C4-2B (cell line): ENCODE data around the gene KRT7.

Experiments used
- CTCF ChIP-seq: fragments of 450-650 bp; conservative IDR thresholded peaks from 2 replicates; pipeline ENCODE4 v1.5.1; 2017; ENCODE audit warnings: mild to moderate bottlenecking
- ZFX ChIP-seq: fragments of 450-650 bp; IDR thresholded peaks from 2 replicates; pipeline ENCODE4 v1.6.1; 2017

- no peak for TF ChIP-seq CTCF
- TF ChIP-seq ZFX: no peak
These were observed 28.0 kb upstream of the KRT7 start for GRCh38 chr12:52204931-52205505.
